ENCODE data around the gene FAR2. TPM values are rescaled to one million over a fixed set of nuclear protein-coding genes. Genes with fewer than 3 reads are reported as not detected.

FAR2 gene
- total and polyA plus RNA-seq, 4 donors, result 7.1 to 14.4 (median 11.2) TPM

GRCh38 chr12:29306682-29307081 is 157.6 kb downstream of the FAR2 start:
- Histone ChIP-seq H3K4me1 (ENCODE audit: control insufficient read depth in 5 of 5, insufficient read depth in 5 of 5, low read length in 5 of 5) (no peaks in the 10 kb centered on the region), H3K9me3 (ENCODE audit: control insufficient read depth in 4 of 4, insufficient read depth in 3 of 4, low read length in 3 of 4) (no peaks in the 10 kb centered on the region), H3K9ac (ENCODE audit: insufficient read depth in 1 of 2, low read length in 2 of 2) (no peak overlapping the region), H3K27ac (ENCODE audit: low read depth in 1 of 2, low read length in 1 of 2) (no peak overlapping the region), H3K36me3 (ENCODE audit: control insufficient read depth in 4 of 4, insufficient read depth in 4 of 4, low read length in 4 of 4) (peaks cover 0 to 3% (median under 1%) of the 10 kb centered on the region in 4 donors), H3K4me3 (no peak overlapping the region), H3K27me3 (ENCODE audit: control insufficient read depth in 3 of 3, insufficient read depth in 3 of 3, low read length in 2 of 3) (no peaks in the 10 kb centered on the region)
- TF ChIP-seq CTCF (IDR thresholded peaks at IDR 0.05; ENCODE audit: control extremely low read depth, extremely low read depth), result no peak
- WGBS, 2 donors, result 79 to 99% methylated on average over 2 of the region's 2 CpGs
- ATAC-seq (ENCODE audit: insufficient read depth, low FRiP score), result no peak
- DNase-seq, result no peak

- ATAC-seq (ENCODE audit: insufficient read depth, low FRiP score) (no peak), DNase-seq (peak in 2 of 3 donors; percentile 20 to 47)
- Histone ChIP-seq H3K27ac (ENCODE audit: low read depth in 1 of 2, low read length in 1 of 2) (no peak overlapping the region), H3K27me3 (ENCODE audit: control insufficient read depth in 3 of 3, insufficient read depth in 3 of 3, low read length in 2 of 3) (no peaks in the 10 kb centered on the region), H3K9me3 (ENCODE audit: control insufficient read depth in 4 of 4, insufficient read depth in 3 of 4, low read length in 3 of 4) (no peaks in the 10 kb centered on the region), H3K4me1 (ENCODE audit: control insufficient read depth in 5 of 5, insufficient read depth in 5 of 5, low read length in 5 of 5) (no peaks in the 10 kb centered on the region), H3K36me3 (ENCODE audit: control insufficient read depth in 4 of 4, insufficient read depth in 4 of 4, low read length in 4 of 4) (peaks cover 0 to 3% (median under 1%) of the 10 kb centered on the region in 4 donors), H3K4me3 (no peak overlapping the region), H3K9ac (ENCODE audit: insufficient read depth in 1 of 2, low read length in 2 of 2) (no peak overlapping the region)
- TF ChIP-seq CTCF (IDR thresholded peaks at IDR 0.05; ENCODE audit: control extremely low read depth, extremely low read depth), result no peak
- 87 to 92% methylated on average over 4 of the region's 4 CpGs for WGBS, 2 donors
Observed at GRCh38 chr12:29309320-29309902, 160.3 kb downstream of the FAR2 start.

- no peak for ATAC-seq (ENCODE audit: insufficient read depth, low FRiP score)
- H3K27ac ChIP-seq (ENCODE audit: low read depth in 1 of 2, low read length in 1 of 2), result no peak overlapping the region
- H3K9me3 ChIP-seq (ENCODE audit: control insufficient read depth in 4 of 4, insufficient read depth in 3 of 4, low read length in 3 of 4), result no peaks in the 10 kb centered on the region
- 97 to 99% methylated on average over 4 of the region's 4 CpGs for WGBS, 2 donors
- TF ChIP-seq CTCF (IDR thresholded peaks at IDR 0.05; ENCODE audit: control extremely low read depth, extremely low read depth), result no peak
- no peak for DNase-seq
- no peaks in the 10 kb centered on the region for H3K4me1 ChIP-seq (ENCODE audit: control insufficient read depth in 5 of 5, insufficient read depth in 5 of 5, low read length in 5 of 5)
- no peaks in the 10 kb centered on the region for H3K27me3 ChIP-seq (ENCODE audit: control insufficient read depth in 3 of 3, insufficient read depth in 3 of 3, low read length in 2 of 3)
- no peak overlapping the region for H3K9ac ChIP-seq (ENCODE audit: insufficient read depth in 1 of 2, low read length in 2 of 2)
- peaks cover 0 to 4% (median 1%) of the 10 kb centered on the region in 4 donors for H3K36me3 ChIP-seq (ENCODE audit: control insufficient read depth in 4 of 4, insufficient read depth in 4 of 4, low read length in 4 of 4)
- no peak overlapping the region for H3K4me3 ChIP-seq
Observed at GRCh38 chr12:29310899-29311298, 161.8 kb downstream of the FAR2 start.

GRCh38 chr12:29314416-29314815 is 165.3 kb downstream of the FAR2 start:
- Histone ChIP-seq H3K27ac (ENCODE audit: low read depth in 1 of 2, low read length in 1 of 2) (no peak overlapping the region), H3K27me3 (ENCODE audit: control insufficient read depth in 3 of 3, insufficient read depth in 3 of 3, low read length in 2 of 3) (no peaks in the 10 kb centered on the region), H3K36me3 (ENCODE audit: control insufficient read depth in 4 of 4, insufficient read depth in 4 of 4, low read length in 4 of 4) (peaks cover 0 to 4% (median 0%) of the 10 kb centered on the region in 4 donors), H3K9me3 (ENCODE audit: control insufficient read depth in 4 of 4, insufficient read depth in 3 of 4, low read length in 3 of 4) (no peaks in the 10 kb centered on the region), H3K4me1 (ENCODE audit: control insufficient read depth in 5 of 5, insufficient read depth in 5 of 5, low read length in 5 of 5) (no peaks in the 10 kb centered on the region), H3K4me3 (no peak overlapping the region), H3K9ac (ENCODE audit: insufficient read depth in 1 of 2, low read length in 2 of 2) (no peak overlapping the region)
- 39 to 71% methylated on average over 2 of the region's 2 CpGs for WGBS, 2 donors
- no peak for TF ChIP-seq CTCF (IDR thresholded peaks at IDR 0.05; ENCODE audit: control extremely low read depth, extremely low read depth)
- peak in 2 of 3 donors; percentile 18 to 36 for DNase-seq
- no peak for ATAC-seq (ENCODE audit: insufficient read depth, low FRiP score)

Measured in lung (tissue), 12 donors.